ENCODE data around the gene ENTPD8.
A peak's percentile ranks its signal among the peaks of the same experiment; 100 is the strongest.
"Not testable (repeated sequence)": the region's sequence is repeated elsewhere in the genome, so short reads cannot be mapped to it uniquely, and the experiment has no call there.

The ENTPD8 gene

GRCh38 chr9:137416006-137416562 lies 25.1 kb downstream of the ENTPD8 start:
- no peak for DNase-seq

GRCh38 chr9:137415451-137415850 lies 25.7 kb downstream of the ENTPD8 start:
- DNase-seq, result no peak

GRCh38 chr9:137412431-137412830 lies 28.7 kb downstream of the ENTPD8 start:
- DNase-seq, result no peak

GRCh38 chr9:137411645-137412380 lies 29.3 kb downstream of the ENTPD8 start:
- DNase-seq, result peak in 1 of 56 donors; percentile 23

GRCh38 chr9:137411260-137411644 lies 29.9 kb downstream of the ENTPD8 start:
- no peak for DNase-seq

GRCh38 chr9:137410891-137411249 lies 30.3 kb downstream of the ENTPD8 start:
- DNase-seq, result no peak

GRCh38 chr9:137410236-137410890 lies 30.8 kb downstream of the ENTPD8 start:
- DNase-seq, result not testable (repeated sequence)

- DNase-seq, result no peak
These were observed 31.6 kb downstream of the ENTPD8 start for GRCh38 chr9:137409515-137409914.

GRCh38 chr9:137408651-137409405 lies 32.3 kb downstream of the ENTPD8 start:
- no peak for DNase-seq

GRCh38 chr9:137407590-137408300 lies 33.4 kb downstream of the ENTPD8 start:
- peak in 10 of 56 donors; percentile 16 to 55 (median 38) for DNase-seq

- DNase-seq, result peak in 38 of 56 donors; percentile 16 to 77 (median 40)
These were observed 34.1 kb downstream of the ENTPD8 start for GRCh38 chr9:137406876-137407589.

- peak in 1 of 56 donors; percentile 39 for DNase-seq
These were observed 34.9 kb downstream of the ENTPD8 start for GRCh38 chr9:137406085-137406760.

- DNase-seq, result no peak
These were observed 35.5 kb downstream of the ENTPD8 start for GRCh38 chr9:137405677-137406081.

GRCh38 chr9:137404961-137405567 lies 36.1 kb downstream of the ENTPD8 start:
- DNase-seq, result no peak

GRCh38 chr9:137403269-137403668 lies 37.9 kb downstream of the ENTPD8 start:
- DNase-seq, result no peak

- no peak for DNase-seq
These were observed 38.4 kb downstream of the ENTPD8 start for GRCh38 chr9:137402746-137403145.

GRCh38 chr9:137398561-137399468 lies 42.3 kb downstream of the ENTPD8 start:
- no peak for DNase-seq

GRCh38 chr9:137397675-137398423 lies 43.3 kb downstream of the ENTPD8 start:
- DNase-seq, result no peak
